HG03378 (cell line): ENCODE results near the gene DDB1.
A peak's percentile ranks its signal among the peaks of the same experiment; 100 is the strongest.

Experiments
- ATAC-seq: cut with Tn5 transposase; IDR thresholded peaks from one replicate; pipeline ENCODE4 v1.9.1; 2021; ENCODE audit warnings: mild to moderate bottlenecking, moderate library complexity; ENCODE audit not compliant: unreplicated experiment

Gene DDB1

GRCh38 chr11:61357233-61357893 is 24.5 kb upstream of the DDB1 start:
- ATAC-seq: peak; percentile 45

- ATAC-seq: no peak
Observed at GRCh38 chr11:61356706-61357105, 23.8 kb upstream of the DDB1 start.

- ATAC-seq: no peak
Observed at GRCh38 chr11:61354208-61354607, 21.3 kb upstream of the DDB1 start.

- no peak for ATAC-seq
Observed at GRCh38 chr11:61353131-61354067, 20.5 kb upstream of the DDB1 start.

- ATAC-seq: no peak
Observed at GRCh38 chr11:61352038-61352437, 19.1 kb upstream of the DDB1 start.

GRCh38 chr11:61350803-61351202 is 17.9 kb upstream of the DDB1 start:
- no peak for ATAC-seq

- ATAC-seq: no peak
Observed at GRCh38 chr11:61350336-61350735, 17.4 kb upstream of the DDB1 start.

GRCh38 chr11:61349916-61350315 is 17.0 kb upstream of the DDB1 start:
- no peak for ATAC-seq

GRCh38 chr11:61349189-61349751 is 16.4 kb upstream of the DDB1 start:
- ATAC-seq: no peak

- no peak for ATAC-seq
Observed at GRCh38 chr11:61347916-61348461, 15.1 kb upstream of the DDB1 start.

GRCh38 chr11:61345954-61346843 is 13.3 kb upstream of the DDB1 start:
- ATAC-seq: no peak

- ATAC-seq: no peak
Observed at GRCh38 chr11:61345170-61345610, 12.3 kb upstream of the DDB1 start.

- ATAC-seq: no peak
Observed at GRCh38 chr11:61343792-61344745, 11.2 kb upstream of the DDB1 start.

GRCh38 chr11:61342207-61342803 is 9.4 kb upstream of the DDB1 start:
- no peak for ATAC-seq

GRCh38 chr11:61341706-61342105 is 8.8 kb upstream of the DDB1 start:
- no peak for ATAC-seq

- no peak for ATAC-seq
Observed at GRCh38 chr11:61340979-61341378, 8.1 kb upstream of the DDB1 start.

GRCh38 chr11:61339490-61339878 is 6.6 kb upstream of the DDB1 start:
- no peak for ATAC-seq

- no peak for ATAC-seq
Observed at GRCh38 chr11:61338783-61339489, 6.0 kb upstream of the DDB1 start.
